Endothelial cell of hepatic sinusoid (primary cell): ENCODE results near the gene APOBR.

Source experiments
- in situ Hi-C: cut with HindIII; loops from 2 replicates; pipeline ENCODE4 v1.10.0; 2017; ENCODE audit warnings: low sequenced_read_pairs

Gene APOBR

GRCh38 chr16:28548306-28548802 is 53.9 kb downstream of the APOBR start:
- in situ Hi-C loops: no loop called here
